ENCODE data around the gene SKIDA1.

The SKIDA1 gene

DNA sequence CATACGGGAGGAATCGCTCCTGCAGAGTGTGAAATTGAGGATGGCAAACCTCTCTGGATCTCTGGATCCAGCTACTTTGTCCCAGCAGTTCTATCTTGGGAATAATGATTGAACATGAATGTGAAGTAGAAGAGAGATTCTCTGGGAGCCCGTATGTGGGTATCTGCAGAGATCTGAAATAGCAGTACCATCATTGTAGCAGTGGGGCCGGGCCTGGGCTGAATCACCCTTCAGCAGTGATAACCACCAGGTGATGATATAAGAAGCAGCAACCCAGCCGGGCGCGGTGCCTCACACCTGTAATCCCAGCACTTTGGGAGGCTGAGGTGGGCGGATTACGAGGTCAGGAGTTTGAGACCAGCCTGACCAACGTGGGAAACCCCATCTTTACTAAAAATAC lies 51.9 kb downstream of the SKIDA1 start:
- DNase-seq, result no peak

DNA sequence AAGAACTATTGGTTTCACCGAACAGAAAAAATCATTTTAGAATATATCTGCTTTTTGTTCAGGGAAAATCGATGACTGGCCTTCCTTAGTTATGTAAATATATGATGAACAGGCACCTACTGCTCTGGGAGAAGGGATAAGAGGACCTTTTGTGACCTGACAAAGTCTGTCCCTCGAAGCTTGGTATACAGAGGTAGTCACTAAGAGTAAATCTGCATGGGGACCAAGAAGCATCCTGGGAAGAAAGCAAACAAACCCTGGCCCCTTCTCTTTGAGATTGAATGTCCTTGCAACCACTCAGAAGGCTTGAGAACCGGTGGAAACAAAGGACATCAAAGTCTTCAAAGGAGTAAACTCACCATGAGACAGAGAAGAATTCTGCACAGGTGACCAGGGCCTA lies 52.3 kb downstream of the SKIDA1 start:
- no peak for DNase-seq

DNA sequence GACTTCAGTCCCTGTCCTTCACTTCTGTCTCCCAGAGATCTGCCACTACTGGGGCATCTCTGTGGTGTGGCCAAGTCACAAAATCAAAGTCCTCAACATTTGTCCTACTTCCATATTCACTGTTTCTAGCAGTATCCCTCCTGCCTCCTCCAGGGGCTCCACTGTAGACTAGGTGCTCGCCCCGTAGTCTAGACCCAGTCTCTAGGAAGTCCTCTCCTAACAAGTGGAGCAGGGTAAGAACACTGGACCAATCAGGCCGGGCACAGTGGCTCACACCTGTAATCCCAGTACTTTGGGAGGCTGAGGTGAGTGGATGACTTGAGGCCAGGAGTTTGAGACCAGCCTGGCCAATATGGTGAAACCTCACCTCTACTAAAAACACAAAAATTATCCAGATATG lies 57.4 kb downstream of the SKIDA1 start:
- DNase-seq, result no peak

DNA sequence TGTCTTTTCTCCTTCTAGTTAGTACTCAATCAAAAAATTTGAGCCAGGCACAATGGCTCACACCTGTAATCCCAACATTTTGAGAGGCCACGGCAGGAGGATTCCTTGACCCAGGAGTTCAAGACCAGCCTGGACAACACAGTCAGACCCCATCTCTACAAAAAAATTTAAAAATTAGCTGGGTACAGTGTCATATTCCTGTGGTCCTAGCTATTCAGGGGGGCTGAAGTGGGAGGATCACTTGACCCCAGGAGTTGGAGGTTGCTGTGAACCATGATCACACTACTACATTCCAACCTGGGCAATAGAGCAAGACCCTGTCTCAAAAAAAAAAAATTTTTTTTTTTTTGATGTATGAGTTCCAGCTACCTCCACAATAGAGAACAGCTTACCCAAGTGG lies 57.8 kb downstream of the SKIDA1 start:
- no peak for DNase-seq

DNA sequence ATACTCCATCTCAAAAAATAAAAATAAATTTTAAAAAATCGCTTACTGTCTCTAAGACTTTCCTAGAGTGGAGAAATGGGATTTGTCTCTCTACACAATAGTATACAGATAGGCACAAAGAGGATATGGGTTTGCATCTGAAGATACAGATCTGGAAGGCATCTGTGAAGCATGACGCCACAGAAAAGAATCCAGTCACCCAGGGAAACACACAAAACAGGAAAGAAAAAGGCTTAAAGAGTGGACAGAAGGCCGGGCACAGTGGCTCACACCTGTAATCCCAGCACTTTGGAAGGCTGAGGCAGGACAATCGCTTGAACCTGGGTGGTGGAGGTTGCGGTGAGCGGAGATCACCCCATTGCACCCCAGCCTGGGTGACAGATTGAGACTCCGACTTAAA lies 61.3 kb downstream of the SKIDA1 start:
- DNase-seq, result no peak

All from T1000 (cell line).